Calu3 (cell line): ENCODE results near the gene LAT. TPM values are rescaled to one million over a fixed set of nuclear protein-coding genes. Genes with fewer than 3 reads are reported as not detected.
"Not testable (repeated sequence)": the region's sequence is repeated elsewhere in the genome, so short reads cannot be mapped to it uniquely, and the experiment has no call there.

Experiments used
- BruUV-seq: library from RNA; stranded (reverse); fragments of 400-500 nt; replicated peaks from 2 replicates; lab custom pipeline; 2021; lab: Mats Ljungman, UMichigan
- CTCF ChIA-PET: fragments of 300-600 bp; sonication (Branson Sonifier 250); formaldehyde crosslinking; loops from one replicate; lab custom pipeline; 2022; ENCODE audit warnings: antibody characterized with exemption; lab: Charles Lee
- DNase-seq: peaks from one replicate; pipeline ENCODE4 v3.0.0; 2022
- H3K27ac Mint-ChIP-seq: one replicate; pipeline ENCODE4 v1.8.0; 2022; ENCODE audit warnings: mixed read lengths; ENCODE audit not compliant: unreplicated experiment
- H3K27me3 Mint-ChIP-seq: one replicate; pipeline ENCODE4 v1.8.0; 2022; ENCODE audit warnings: mixed read lengths; ENCODE audit not compliant: unreplicated experiment
- H3K36me3 Mint-ChIP-seq: one replicate; pipeline ENCODE4 v1.8.0; 2022; ENCODE audit warnings: mild to moderate bottlenecking, moderate library complexity, mixed read lengths; ENCODE audit not compliant: insufficient read depth, unreplicated experiment
- H3K4me1 Mint-ChIP-seq: one replicate; pipeline ENCODE4 v1.8.0; 2022; ENCODE audit warnings: mild to moderate bottlenecking, low read depth, mixed read lengths; ENCODE audit not compliant: unreplicated experiment
- H3K4me3 Mint-ChIP-seq: one replicate; pipeline ENCODE4 v1.8.0; 2022; ENCODE audit warnings: mild to moderate bottlenecking, low read depth, moderate library complexity, mixed read lengths; ENCODE audit not compliant: unreplicated experiment
- H3K9me3 Mint-ChIP-seq: one replicate; pipeline ENCODE4 v1.8.0; 2022; ENCODE audit warnings: low read depth, mixed read lengths; ENCODE audit not compliant: unreplicated experiment
- CTCF ChIP-seq: fragments of 200-600 bp; IDR thresholded peaks from one replicate; pipeline ENCODE4 v1.8.0; 2022; ENCODE audit warnings: antibody characterized with exemption; ENCODE audit not compliant: unreplicated experiment
- intact Hi-C: fragments of 100-400 bp; cut with micrococcal nuclease; formaldehyde crosslinking; loops from one replicate; pipeline ENCODE4 v1.10.0; 2022; ENCODE audit not compliant: unreplicated experiment
- total RNA-seq: library from RNA; stranded (reverse); gene quantifications from 2 replicates; pipeline ENCODE4 v1.2.3, GENCODE V29; 2022

LAT gene
- total RNA-seq, 1 experiment from 2014 or later: 11.3 TPM

- intact Hi-C loops: no loop called here
- Mint-ChIP-seq H3K9me3 (no peaks in the 10 kb centered on the region), H3K4me3 (no peak overlapping the region), H3K36me3 (peaks cover 4% of the 10 kb centered on the region), H3K27me3 (peaks cover 53% of the 10 kb centered on the region), H3K27ac (no peak overlapping the region), H3K4me1 (no peaks in the 10 kb centered on the region)
- BruUV-seq: no TSS peak
- no peak for TF ChIP-seq CTCF
- CTCF ChIA-PET: no interaction called here
- DNase-seq: no peak
These were observed 47.5 kb upstream of the LAT start for GRCh38 chr16:28937222-28937876.

- peaks cover 4% of the 10 kb centered on the region for H3K36me3 Mint-ChIP-seq
- intact Hi-C loops: no loop called here
- no peak for TF ChIP-seq CTCF
- no peak for DNase-seq
- H3K27me3 Mint-ChIP-seq: peaks cover 42% of the 10 kb centered on the region
- CTCF ChIA-PET: no interaction called here
- H3K4me1 Mint-ChIP-seq: no peaks in the 10 kb centered on the region
- H3K27ac Mint-ChIP-seq: no peak overlapping the region
- no peaks in the 10 kb centered on the region for H3K9me3 Mint-ChIP-seq
- no peak overlapping the region for H3K4me3 Mint-ChIP-seq
- BruUV-seq: no TSS peak
These were observed 46.1 kb upstream of the LAT start for GRCh38 chr16:28938721-28939120.

GRCh38 chr16:28939825-28940224 lies 45.0 kb upstream of the LAT start:
- H3K4me1 Mint-ChIP-seq, H3K36me3 Mint-ChIP-seq, H3K27ac Mint-ChIP-seq, BruUV-seq, H3K9me3 Mint-ChIP-seq, intact Hi-C loops, H3K4me3 Mint-ChIP-seq, CTCF ChIA-PET, DNase-seq: not testable (repeated sequence)
- H3K27me3 Mint-ChIP-seq: peaks cover 30% of the 10 kb centered on the region

DNA sequence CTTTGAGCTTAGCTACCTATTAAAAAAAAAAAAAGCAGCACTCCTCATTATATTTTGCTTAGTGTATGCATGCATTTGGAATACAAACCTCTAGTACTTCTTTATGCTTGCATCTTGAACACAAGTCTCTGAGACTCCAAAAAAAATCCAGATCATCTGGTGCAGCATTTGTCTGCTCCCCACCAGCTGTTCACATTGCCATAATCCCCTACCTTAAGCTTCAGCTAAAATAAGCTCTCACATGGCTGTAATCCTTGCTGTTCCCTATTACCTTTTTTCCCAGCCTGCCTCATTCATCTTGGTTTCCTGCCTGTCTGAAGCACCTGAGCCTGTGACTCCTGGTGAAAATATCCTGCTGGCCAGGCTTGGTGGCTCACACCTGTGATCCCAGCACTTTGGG lies 41.6 kb upstream of the LAT start:
- TF ChIP-seq CTCF: no peak
- no peak overlapping the region for H3K27ac Mint-ChIP-seq
- H3K9me3 Mint-ChIP-seq: no peaks in the 10 kb centered on the region
- H3K27me3 Mint-ChIP-seq: peaks cover 11% of the 10 kb centered on the region
- peaks cover 19% of the 10 kb centered on the region for H3K4me1 Mint-ChIP-seq
- intact Hi-C loops: no loop called here
- H3K36me3 Mint-ChIP-seq: peaks cover 5% of the 10 kb centered on the region
- no peak for DNase-seq
- no peak overlapping the region for H3K4me3 Mint-ChIP-seq
- CTCF ChIA-PET: no interaction called here
- BruUV-seq: no TSS peak

DNA sequence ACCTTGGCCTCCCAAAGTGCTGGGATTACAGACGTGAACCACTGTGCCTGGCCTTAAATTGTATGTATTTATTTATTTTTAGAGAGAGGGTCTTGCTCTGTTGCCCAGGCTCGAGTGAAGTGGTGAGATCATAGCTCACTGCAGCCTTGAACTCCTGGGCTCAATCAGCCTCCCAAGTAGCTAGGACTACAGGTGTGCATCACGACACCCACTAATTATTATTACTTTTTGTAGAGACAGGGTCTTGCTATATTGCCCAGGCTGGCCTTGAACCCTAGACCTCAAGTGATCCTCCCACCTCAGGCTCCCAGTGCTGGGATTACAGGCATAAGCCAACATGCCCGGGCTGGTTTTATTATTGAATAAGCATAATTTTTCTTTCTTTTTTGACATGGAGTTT lies 38.2 kb upstream of the LAT start:
- CTCF ChIA-PET: interaction anchor here (0.6 to 0.7 kb wide), 2 partner anchors 12 to 28 kb away, joined by 3 read pairs; no protein-coding TSS in a partner anchor
- BruUV-seq: no TSS peak
- H3K27me3 Mint-ChIP-seq: no peaks in the 10 kb centered on the region
- H3K36me3 Mint-ChIP-seq: peaks cover 20% of the 10 kb centered on the region
- H3K4me1 Mint-ChIP-seq: peaks cover 23% of the 10 kb centered on the region
- TF ChIP-seq CTCF: no peak
- H3K27ac Mint-ChIP-seq: no peak overlapping the region
- no peaks in the 10 kb centered on the region for H3K9me3 Mint-ChIP-seq
- no peak for DNase-seq
- H3K4me3 Mint-ChIP-seq: no peak overlapping the region
- intact Hi-C loops: loop anchor here (5.0 kb wide), 1 partner anchor 84 kb away; the partner anchor contains the start of gene SH2B1
